MM.1S (cell line): ENCODE data around the gene DPP10.

ENCODE experiments used
- EZH2 ChIP-seq: fragments of 300-600 bp; sonication (generic); optimal IDR thresholded peaks from 2 replicates; pipeline ENCODE3; 2017; ENCODE audit warnings: low read depth, mild to moderate bottlenecking, antibody characterized with exemption, low read length, mixed read lengths
- TF ChIP-seq, protein P1 (sequence below): fragments of 300-600 bp; sonication (generic); IDR thresholded peaks from 2 replicates; pipeline ENCODE4 v1.5.1; 2016; ENCODE audit warnings: antibody characterized with exemption, low read length, mixed read lengths

DNA sequence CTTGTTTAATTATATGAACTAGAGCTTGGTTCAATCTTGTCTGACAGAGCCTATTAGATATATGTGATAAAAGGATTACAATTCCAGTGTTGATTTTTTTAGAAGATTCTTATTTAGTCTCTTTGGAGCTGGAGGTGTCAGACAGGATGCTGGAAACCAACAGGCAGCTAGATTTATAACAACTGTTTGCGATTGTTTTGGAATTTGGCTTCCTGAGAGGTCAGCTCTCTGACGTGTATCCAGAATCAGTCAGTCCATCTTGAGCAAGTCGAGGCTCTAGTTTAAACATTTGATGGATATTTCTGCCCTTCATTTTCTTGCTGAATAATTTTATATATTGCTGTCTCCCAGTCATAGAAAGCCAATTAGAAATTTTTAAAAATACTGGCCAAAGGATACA is 1062.9 kb downstream of the DPP10 start:
- TF ChIP-seq, protein P1, sequence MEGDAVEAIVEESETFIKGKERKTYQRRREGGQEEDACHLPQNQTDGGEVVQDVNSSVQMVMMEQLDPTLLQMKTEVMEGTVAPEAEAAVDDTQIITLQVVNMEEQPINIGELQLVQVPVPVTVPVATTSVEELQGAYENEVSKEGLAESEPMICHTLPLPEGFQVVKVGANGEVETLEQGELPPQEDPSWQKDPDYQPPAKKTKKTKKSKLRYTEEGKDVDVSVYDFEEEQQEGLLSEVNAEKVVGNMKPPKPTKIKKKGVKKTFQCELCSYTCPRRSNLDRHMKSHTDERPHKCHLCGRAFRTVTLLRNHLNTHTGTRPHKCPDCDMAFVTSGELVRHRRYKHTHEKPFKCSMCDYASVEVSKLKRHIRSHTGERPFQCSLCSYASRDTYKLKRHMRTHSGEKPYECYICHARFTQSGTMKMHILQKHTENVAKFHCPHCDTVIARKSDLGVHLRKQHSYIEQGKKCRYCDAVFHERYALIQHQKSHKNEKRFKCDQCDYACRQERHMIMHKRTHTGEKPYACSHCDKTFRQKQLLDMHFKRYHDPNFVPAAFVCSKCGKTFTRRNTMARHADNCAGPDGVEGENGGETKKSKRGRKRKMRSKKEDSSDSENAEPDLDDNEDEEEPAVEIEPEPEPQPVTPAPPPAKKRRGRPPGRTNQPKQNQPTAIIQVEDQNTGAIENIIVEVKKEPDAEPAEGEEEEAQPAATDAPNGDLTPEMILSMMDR = no peak
- TF ChIP-seq EZH2 = no peak
